OCI-LY7 (cell line): ENCODE data around the gene NPHP1.

Experiments
- CTCF ChIP-seq: fragments of 200-600 bp; sonication (generic); conservative IDR thresholded peaks from 2 replicates; pipeline ENCODE4 v1.5.1; 2014; ENCODE audit warnings: mild to moderate bottlenecking, antibody characterized with exemption, low read length, moderate library complexity, mixed read lengths
- EZH2phosphoT487 ChIP-seq: fragments of 200-600 bp; sonication (generic); IDR thresholded peaks from 2 replicates; pipeline ENCODE4 v1.6.1; 2018; ENCODE audit warnings: low read depth, borderline replicate concordance, mild to moderate bottlenecking, mixed run types, antibody characterized with exemption, low read length, moderate library complexity, mixed read lengths

GRCh38 chr2:110157153-110157793 lies 47.5 kb downstream of the NPHP1 start:
- TF ChIP-seq CTCF (peak; percentile 75), EZH2phosphoT487 (no peak)
